Myometrial cell (primary cell): ENCODE measurements around the gene SYT9. TPM values are rescaled to one million over a fixed set of nuclear protein-coding genes. Genes with fewer than 3 reads are reported as not detected.

Source experiments
- total RNA-seq: library from RNA; depleted of rRNA; stranded (reverse); fragments of >200 nt; gene quantifications from 2 replicates; pipeline ENCODE4 v1.2.3, GENCODE V29; 2015

Gene SYT9
- 0.18 and 0.29 TPM in 2 replicates for total RNA-seq

DNA sequence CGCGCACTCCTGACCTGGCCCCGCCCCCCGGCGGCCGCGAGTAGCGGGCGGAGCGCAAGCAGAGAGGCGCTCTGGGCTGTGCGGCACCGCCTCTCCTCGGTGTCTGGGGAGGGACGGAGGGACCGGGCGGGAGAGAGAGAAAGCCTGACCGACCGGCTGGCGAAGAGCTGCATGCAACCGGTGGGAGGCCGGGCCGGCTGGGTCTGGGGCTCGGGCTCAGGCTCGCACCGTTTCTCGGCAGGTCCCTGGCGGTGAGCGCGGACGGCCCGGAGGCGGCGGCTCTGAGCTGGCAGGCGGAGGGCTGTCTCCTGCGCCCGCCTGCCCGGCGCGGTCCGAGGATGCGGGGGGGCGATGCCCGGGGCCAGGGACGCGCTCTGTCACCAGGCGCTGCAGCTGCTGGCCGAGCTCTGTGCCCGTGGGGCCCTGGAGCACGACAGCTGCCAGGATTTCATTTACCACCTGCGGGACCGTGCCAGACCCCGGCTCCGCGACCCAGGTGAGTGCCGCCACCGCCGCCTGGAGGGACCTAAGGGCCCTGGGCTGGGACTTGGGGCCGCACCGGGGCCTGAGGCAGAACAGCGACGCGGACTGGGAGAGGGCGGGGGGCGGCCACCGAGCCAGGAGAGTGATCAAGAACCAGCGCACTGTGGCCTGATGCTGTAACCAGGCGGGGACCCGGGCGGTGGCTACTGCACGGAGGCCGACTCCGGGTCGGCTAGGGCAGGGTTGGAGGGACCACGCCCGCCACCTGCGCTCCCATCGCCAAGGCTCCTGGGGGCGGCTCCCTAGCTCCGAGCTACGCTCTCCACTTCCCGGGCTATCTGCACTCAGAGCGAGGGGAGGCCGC, at the start of gene SYT9:
TSS of gene SYT9 (plus strand) at position 69 of the 847 bp plus-strand sequence. CDS start at position 352, 283 bp downstream.

DNA sequence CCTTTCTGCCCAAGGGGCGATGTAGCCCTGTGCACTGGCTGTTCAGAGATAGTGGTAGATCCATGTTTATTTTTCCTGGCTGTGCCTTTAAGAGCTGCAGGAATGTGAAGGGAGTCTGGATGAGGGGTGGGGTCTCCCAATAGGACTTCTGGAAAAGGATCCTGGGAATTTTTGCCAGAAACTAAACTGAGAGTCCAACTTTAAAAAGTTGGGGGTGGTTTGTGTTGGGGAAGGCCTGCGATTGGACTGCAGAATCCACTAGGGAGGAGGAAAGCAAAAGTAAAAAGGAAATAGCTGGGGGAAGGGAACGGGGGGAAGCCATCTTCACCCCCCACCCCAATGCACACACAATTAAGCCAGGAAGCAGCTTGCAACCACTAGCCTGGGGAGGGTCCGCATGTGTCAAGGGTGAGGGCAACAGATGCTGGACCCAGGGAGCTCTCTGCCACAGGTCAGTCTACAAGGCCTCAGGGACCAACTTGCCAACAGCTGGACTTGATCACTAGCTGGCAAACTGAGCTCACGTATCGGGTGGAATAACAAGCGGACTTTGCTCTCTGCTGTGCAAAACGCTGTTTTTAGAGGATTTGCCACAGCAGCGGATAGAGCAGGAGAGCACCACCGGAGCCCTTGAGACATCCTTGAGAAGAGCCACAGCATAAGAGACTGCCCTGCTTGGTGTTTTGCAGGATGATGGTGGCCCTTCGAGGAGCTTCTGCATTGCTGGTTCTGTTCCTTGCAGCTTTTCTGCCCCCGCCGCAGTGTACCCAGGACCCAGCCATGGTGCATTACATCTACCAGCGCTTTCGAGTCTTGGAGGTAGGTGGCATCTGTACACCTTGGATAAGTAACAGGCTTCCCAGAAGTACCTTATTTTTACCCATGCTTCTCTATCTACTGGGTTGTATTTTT, 233.7 kb downstream of the SYT9 start, which contains the start of gene OLFML1:
TSS of gene OLFML1 (plus strand) at position 321 of the 912 bp plus-strand sequence. CDS start at position 691, 370 bp downstream.

DNA sequence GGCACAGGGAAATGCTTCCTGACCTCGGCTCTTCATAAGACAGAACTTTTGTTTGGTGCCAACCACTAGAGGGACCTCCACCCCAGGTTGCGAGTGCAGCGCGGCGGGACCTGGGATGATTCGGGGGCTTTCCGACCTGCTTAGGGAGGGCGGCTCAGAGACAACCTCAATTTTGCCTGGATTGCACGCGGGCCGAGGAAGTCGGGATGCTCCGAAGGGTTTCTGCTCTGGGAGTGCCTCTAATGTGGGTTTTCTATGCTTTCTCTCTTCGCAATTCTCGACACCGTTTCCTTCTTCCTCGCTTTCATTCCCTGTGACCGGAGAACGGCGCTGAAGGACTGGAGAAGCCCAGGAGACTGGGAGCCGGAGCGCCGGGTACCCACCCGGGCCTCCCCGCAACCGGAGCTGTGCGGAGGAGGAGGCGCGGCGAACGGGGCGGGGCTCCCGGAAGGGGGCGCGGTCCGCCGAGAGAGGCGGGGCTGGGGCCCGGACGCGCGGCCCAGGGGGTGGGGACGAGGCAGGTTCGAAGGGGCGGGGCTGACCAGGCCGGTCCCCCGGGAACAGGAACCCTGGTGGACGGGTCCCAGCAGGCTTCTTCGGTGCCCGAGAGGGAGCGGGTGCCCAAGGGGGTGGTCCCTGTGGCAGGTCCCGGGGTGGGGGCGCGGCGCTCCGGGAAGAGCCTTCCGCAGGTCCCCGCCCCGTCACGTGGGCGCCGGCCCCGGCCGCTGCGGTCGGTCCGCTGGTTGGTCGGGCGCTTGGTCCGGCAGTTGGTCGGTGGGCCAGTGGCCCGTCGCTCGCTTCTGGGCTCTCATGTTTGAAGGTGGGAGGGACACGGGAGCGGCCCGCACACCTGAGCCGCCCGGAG, 261.8 kb downstream of the SYT9 start, which contains the start of gene PPFIBP2:
TSS of gene PPFIBP2 (plus strand) at position 766 of the 865 bp plus-strand sequence. CDS start 35,477 bp downstream, outside the sequence.

Other genes with a start within 250 kb of the SYT9 start
- gene ZNF214, start 231.6 kb upstream of the SYT9 start, total RNA-seq, result 2.1 and 2.3 TPM in 2 replicates
- under 0.01 TPM in 1 of 2 replicates, not detected in the other for gene NLRP14, start 231.4 kb upstream of the SYT9 start, total RNA-seq
- not detected in 2 replicates for gene RBMXL2, start 162.9 kb upstream of the SYT9 start, total RNA-seq
- gene OLFML1, start 233.6 kb downstream of the SYT9 start, total RNA-seq, result 0.53 TPM in 1 of 2 replicates, not detected in the other